HFF-Myc (cell line): ENCODE results near the gene LRGUK.
"Not testable (repeated sequence)": the region's sequence is repeated elsewhere in the genome, so short reads cannot be mapped to it uniquely, and the experiment has no call there.

Experiments used
- DNase-seq: peaks from one replicate; pipeline ENCODE4 v3.0.0-alpha.2; 2011; ENCODE audit warnings: low read depth; ENCODE audit errors: extremely low read depth
- H3K4me3 ChIP-seq: replicated peaks from 2 replicates; pipeline ENCODE4 v1.5.1; 2011; ENCODE audit warnings: low read depth, mild to moderate bottlenecking, control low read depth, low read length
- TF ChIP-seq, protein P1 (sequence below): IDR thresholded peaks from 2 replicates; pipeline ENCODE4 v1.5.1; 2012; ENCODE audit warnings: mild to moderate bottlenecking, low read depth, low read length, control low read depth; ENCODE audit errors: missing control alignments

The LRGUK gene

DNA sequence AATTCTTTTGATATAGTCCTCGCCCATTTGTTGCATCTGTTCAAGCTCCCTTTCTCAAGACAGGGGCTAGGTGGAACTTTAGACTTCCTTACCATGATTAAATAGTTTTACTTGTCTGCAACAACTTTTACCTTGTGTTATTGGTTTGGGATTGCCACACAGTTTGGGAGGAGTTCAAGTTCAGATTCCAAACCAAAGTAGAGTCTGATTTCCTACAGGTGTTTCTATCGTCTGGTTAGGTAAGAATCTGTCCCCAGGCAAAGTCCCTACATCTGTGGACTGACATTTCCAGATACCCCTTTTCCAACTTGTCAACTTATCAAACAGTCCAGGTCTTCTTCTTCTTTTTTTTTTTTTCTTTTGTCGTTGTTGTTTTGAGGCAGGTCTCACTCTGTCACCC lies 93.1 kb downstream of the LRGUK start:
- no peak overlapping the region for H3K4me3 ChIP-seq
- no peak for DNase-seq
- TF ChIP-seq, protein P1, sequence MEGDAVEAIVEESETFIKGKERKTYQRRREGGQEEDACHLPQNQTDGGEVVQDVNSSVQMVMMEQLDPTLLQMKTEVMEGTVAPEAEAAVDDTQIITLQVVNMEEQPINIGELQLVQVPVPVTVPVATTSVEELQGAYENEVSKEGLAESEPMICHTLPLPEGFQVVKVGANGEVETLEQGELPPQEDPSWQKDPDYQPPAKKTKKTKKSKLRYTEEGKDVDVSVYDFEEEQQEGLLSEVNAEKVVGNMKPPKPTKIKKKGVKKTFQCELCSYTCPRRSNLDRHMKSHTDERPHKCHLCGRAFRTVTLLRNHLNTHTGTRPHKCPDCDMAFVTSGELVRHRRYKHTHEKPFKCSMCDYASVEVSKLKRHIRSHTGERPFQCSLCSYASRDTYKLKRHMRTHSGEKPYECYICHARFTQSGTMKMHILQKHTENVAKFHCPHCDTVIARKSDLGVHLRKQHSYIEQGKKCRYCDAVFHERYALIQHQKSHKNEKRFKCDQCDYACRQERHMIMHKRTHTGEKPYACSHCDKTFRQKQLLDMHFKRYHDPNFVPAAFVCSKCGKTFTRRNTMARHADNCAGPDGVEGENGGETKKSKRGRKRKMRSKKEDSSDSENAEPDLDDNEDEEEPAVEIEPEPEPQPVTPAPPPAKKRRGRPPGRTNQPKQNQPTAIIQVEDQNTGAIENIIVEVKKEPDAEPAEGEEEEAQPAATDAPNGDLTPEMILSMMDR, result no peak

DNA sequence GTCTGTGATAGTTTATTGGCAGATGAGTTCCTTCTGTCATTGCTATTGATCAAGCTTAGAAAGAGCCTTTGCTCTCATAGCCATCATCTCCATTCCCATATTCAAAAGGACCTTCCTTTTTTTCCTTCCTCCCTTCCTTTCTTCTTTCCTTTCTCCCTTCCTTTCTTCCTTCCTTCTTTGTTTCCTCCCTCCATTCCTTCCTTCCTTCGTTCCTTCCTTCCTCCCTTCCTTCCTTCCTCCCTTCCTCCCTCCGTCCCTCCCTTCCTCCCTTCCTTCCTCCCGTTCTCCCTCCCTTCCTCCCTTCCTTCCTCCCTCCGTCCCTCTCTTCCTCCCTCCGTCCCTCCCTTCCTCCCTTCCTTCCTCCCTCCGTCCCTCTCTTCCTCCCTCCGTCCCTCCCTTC lies 104.2 kb downstream of the LRGUK start:
- H3K4me3 ChIP-seq, DNase-seq: not testable (repeated sequence)

DNA sequence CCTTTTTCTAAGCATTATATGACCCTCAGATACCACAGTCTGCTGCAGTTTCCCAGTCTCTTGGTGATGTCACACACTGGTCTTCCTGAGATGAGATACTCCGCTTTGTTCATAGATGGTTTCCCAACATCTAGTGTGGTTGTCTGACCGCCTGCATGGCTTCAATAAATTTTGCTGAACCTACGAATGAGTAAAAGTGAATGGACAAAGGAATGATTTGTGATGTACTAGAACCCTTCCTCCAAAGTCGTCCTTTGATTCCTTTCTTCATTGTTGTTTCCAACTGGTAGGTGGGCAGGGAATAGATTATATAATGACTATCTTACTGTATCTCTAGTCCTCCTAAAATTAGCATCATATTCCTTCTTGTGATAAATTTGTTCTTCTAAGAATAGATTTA lies 107.1 kb downstream of the LRGUK start:
- no peak overlapping the region for H3K4me3 ChIP-seq
- TF ChIP-seq, protein P1, result no peak
- DNase-seq, result no peak

DNA sequence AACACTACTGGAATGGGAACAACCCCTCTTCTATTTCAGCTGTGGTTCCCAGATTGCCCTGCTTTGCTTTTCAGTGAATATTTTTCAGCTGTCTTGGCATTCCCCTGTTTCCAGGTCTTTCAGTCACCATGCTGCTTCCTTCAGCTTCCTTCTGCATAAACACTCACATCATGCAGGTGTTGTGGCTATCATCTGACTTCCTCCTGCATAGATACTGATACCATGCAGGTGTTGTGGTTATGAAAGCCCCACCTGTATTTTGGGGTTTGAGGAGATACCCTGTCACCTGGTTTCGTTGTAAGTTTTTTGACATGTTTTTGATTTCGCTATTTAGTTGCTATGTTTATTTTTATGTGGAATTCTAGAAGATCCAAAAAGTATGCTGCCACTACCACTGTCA lies 118.1 kb downstream of the LRGUK start:
- TF ChIP-seq, protein P1, result no peak
- no peak overlapping the region for H3K4me3 ChIP-seq
- DNase-seq, result no peak

DNA sequence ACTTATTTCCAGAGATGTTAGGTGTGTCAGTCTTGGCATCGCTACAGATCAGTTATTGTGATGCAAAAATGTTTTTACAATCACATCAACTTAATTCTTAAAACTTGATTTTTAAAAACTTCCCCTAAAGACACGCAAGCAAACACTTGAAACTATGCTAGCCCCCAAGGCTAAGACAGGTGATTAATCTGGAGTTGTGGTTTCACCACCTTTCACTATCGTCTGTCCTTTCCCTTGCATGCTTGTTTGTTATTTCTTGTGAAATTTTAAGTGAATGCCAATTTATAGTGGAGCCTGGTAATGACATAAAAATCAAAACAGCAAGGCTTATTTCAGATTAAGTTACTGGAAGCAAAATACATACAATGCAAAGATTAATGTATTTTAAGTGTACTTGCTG lies 119.2 kb downstream of the LRGUK start:
- no peak overlapping the region for H3K4me3 ChIP-seq
- DNase-seq, result no peak
- TF ChIP-seq, protein P1, result no peak

DNA sequence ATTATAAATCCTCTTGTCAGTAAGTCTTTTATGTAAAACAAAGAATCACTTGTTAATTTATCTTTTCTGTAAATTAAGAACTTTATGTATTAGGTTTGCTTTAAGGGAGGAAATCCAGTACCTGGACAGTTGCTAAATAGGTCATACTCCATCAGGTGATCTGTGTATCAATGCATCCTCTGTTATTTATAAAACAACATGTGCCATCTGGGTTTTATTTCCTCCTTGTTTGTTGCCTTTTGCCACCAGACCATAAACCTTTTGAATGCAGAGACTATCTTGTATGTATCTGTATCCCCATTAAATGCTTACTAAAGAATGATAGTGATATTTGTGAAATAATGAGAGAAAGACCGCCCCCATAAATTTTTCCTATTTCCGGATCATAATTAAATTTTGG lies 119.6 kb downstream of the LRGUK start:
- no peak for DNase-seq
- TF ChIP-seq, protein P1, result no peak
- no peak overlapping the region for H3K4me3 ChIP-seq

DNA sequence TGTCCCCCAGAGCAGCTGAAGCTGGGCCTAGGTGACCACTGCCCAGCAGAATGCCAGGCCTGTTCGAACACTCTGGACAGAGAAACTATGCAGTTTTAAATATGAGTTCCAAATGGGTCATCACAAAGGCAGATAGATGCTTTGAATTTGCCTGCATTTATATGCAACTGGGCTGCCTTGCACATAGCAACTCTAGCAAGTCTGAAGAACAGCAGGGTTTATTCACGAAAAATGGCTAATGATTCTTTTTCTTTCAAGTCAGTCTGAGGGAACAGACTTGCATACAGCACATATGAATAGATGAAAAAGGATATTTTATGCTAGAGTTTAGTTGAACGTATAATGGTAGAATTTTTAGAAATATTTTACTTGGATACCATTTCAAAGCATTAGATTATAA lies 121.1 kb downstream of the LRGUK start:
- no peak overlapping the region for H3K4me3 ChIP-seq
- TF ChIP-seq, protein P1, result no peak
- DNase-seq, result no peak
